Epidermal melanocyte (primary cell): ENCODE data around the gene BPIFA2.

Source experiments
- DNase-seq: peaks from one replicate; pipeline ENCODE4 v3.0.0; 2011; ENCODE audit warnings: low spot score; ENCODE audit not compliant: insufficient read length

Gene BPIFA2

GRCh38 chr20:33192912-33193501 is 25.0 kb downstream of the BPIFA2 start:
- no peak for DNase-seq

- DNase-seq, result no peak
These were observed 31.1 kb downstream of the BPIFA2 start for GRCh38 chr20:33199026-33199425.

DNA sequence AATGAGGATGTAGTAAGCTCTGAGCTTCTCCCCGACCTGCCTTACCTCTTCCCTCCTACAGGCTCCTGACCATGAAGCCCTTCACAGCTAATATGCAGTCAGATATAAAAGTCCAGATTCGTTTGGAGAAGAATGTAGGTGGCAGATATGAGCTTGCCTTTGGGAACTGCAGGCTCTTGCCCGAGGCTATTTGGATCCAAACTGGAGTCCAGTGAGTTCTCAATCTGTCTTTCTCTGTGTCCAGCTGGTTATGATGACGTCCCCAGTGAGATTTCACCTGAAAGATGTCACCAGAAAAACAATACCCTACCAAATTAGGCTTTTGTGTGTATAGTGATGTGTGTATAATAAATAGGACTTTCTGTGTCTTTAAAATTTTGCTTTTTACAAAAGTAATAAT is 34.5 kb downstream of the BPIFA2 start:
- no peak for DNase-seq

DNA sequence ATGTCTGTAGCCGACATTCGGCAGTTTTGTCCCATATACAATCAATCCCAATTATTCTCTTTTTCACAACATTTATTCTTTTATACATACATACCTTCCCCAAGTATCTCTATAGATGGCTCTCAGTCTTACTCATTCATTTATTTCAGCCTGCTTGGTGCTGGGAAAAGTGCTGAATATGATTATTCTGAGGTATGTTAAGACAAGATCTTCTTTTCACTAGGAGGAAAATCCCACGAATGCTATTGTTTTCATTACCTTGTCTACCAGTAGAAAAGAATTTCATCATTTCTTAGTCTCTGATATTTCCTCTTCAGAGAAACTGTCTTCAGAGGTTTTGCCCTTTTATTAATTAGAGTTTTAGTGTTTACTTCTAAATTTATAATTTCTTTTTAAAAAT is 35.5 kb downstream of the BPIFA2 start:
- no peak for DNase-seq

DNA sequence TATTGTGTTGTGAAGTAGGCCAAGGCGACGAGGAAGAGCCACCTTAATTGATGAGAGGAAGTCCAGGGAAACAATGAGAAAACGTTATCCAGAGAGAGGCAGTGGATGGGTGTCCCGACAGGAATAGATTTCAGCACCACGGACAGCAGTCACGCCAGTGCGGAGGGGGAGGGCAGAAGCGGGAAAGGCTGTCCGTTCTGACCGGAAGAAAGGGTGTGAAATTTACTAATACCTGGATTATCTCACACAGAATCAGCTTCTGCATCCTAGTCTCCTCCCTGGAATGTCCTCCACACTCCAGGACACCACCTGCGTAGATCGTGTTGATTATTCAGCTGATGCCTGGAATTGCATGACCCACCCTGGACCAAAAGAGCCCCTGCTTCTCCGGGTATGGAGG is 41.8 kb downstream of the BPIFA2 start:
- DNase-seq, result peak; percentile 64

- DNase-seq, result no peak
These were observed 42.4 kb downstream of the BPIFA2 start for GRCh38 chr20:33210371-33210770.

DNA sequence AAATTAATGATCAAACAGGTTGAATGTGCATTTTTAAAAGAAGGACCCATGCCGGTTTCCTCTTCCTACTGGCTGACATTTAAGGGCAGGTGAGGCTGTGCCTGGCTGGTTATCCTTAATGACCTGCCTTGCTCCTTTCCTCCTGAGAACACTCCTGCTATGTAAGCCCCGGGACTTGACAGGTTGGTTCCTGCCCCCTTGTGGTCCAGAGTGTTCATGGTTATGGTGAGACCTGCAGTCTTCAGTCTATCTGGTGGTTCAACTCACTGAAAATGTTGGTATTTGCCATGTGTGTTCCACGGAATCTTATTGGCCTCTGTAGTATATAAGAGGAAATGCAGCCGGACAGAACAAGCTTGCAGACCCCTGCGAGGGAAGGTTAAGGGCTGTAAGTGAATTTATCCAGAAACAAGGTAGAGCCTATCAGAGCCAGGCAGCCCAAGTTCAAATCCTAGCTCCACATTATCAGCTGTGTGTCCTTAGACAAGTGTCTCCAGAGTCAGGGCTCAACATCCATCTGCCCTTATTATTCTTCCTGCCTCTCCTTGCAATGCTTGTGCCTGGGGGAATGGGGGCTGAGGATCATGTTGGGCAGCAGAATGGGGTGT is 44.0 kb downstream of the BPIFA2 start:
- DNase-seq, result no peak

DNA sequence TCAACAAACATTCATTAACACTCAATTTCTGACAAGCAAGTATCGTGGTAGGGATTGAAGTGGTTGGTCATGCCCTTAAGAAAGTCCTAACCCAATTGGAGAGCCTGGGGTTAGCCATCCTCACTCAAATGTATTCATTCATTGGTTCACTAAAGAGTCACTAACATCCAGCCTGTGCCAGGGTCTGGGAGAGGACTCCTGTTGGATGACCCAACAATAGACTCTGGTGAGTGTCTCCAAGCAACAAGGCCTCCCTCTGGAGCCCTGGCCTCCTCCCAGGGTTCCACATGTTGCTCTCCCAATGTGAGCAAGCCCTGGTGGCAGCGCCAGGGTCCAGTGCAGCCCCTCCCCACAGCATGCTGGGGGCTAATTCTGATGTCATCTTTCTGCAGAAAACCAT is 49.1 kb downstream of the BPIFA2 start, which contains the start of gene BPIFA3:
Gene BPIFA3 (plus strand): TSS at position 301 of the 400 bp plus-strand sequence. CDS start 185 bp downstream, outside the sequence.
- DNase-seq, result no peak

- DNase-seq, result no peak
These were observed 56.4 kb downstream of the BPIFA2 start for GRCh38 chr20:33224399-33224798.

GRCh38 chr20:33229843-33230242 is 61.9 kb downstream of the BPIFA2 start:
- DNase-seq, result no peak
